ENCODE data around the gene SGMS1. TPM values are rescaled to one million over a fixed set of nuclear protein-coding genes. Genes with fewer than 3 reads are reported as not detected.

SGMS1 gene
- total and polyA plus RNA-seq, 2 donors (not counting 3 experiments of a cell fraction or from before 2014, with no cell fraction given) = 9.7 to 23.7 TPM

DNA sequence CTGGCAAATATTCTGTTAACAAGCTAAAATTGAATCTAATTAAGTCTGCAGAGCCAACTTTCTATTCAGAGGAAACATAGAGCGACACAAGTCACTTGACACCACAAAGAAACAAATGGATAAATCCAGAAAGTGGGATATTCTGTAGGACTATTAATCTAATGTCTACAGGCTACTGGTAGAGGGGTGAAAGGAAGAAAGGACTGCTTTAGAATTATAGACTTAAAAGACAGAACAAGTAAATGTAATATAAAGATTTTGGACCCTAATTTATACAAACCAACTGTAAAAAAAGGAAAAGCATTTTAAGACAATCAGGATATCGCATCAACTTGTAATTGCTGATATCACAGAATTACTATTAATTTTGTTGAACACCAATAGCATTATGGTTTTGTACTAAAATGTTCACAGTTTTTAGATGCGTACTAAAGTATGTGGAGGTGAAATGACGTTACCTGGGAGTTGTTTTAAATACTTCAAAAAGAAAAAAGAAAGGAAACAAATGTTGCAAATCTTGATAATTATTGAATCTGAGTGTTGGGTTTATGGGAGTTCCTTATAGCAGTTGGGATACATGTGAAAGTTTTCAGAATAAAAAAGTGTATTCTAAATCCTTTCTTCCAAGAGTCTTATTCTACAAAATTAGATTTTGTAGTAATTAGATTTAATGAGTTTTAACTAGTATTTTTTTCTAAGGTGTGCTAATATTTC lies 298.9 kb downstream of the SGMS1 start:
- Histone ChIP-seq H3K36me3 (ENCODE audit: control insufficient read depth in 2 of 2, extremely low read depth in 1 of 2, insufficient read depth in 2 of 2, low read length in 2 of 2) (no peaks in the 10 kb centered on the region), H3K79me2 (ENCODE audit: control insufficient read depth, insufficient read depth, low read length) (no peaks in the 10 kb centered on the region), H3K4me1 (ENCODE audit: control insufficient read depth, extremely low read depth, insufficient read depth, low read length) (peaks cover 24% of the 10 kb centered on the region), H3K27me3 (ENCODE audit: control insufficient read depth in 2 of 2, insufficient read depth in 2 of 2, low read length in 2 of 2) (no peaks in the 10 kb centered on the region), H3K27ac (ENCODE audit: insufficient read depth, low read depth, low read length) (no peak overlapping the region), H3K9me3 (replicated peaks; ENCODE audit: control insufficient read depth, insufficient read depth, low read length) (no peaks in the 10 kb centered on the region), H3K9me1 (replicated peaks; ENCODE audit: control insufficient read depth, extremely low read depth, insufficient read depth, low read length) (no peaks in the 10 kb centered on the region), H4K20me1 (replicated peaks; ENCODE audit: control insufficient read depth, extremely low read depth, insufficient read depth, low read length) (no peaks in the 10 kb centered on the region), H2AFZ (ENCODE audit: low read depth, low read length) (no peak overlapping the region), H3K4me3 (replicated peaks in 1 of 3; ENCODE audit: insufficient read depth in 1 of 3, low read depth in 1 of 3, low read length in 3 of 3) (no peak overlapping the region), H3K9ac (replicated peaks; ENCODE audit: extremely low read depth, insufficient read depth, low read length) (no peak overlapping the region), H3K4me2 (ENCODE audit: insufficient read depth, low read length) (no peak overlapping the region)
- ChIA-PET POLR2A (no interaction called here), CTCF (interaction anchor here (1.3 to 2.3 kb wide), 5 partner anchors 7 to 300 kb away, joined by 4 to 17 read pairs (median 10); no protein-coding TSS in a partner anchor)
- dilution Hi-C loops (cut with MboI; ENCODE audit: extremely low pct_ligation_motif_present, low sequenced_read_pairs) (no loop called here), intact Hi-C loops (cut with micrococcal nuclease) (no loop called here)
- FAIRE-seq = no peak
- no TSS peak for BruUV-seq (replicated peaks)
- TF ChIP-seq EZH2 (IDR thresholded peaks at IDR 0.05; ENCODE audit: borderline replicate concordance, low read depth, low read length, severe bottlenecking) = no peak
- no peak for TF ChIP-seq POLR2A (IDR thresholded peaks at IDR 0.05; ENCODE audit: low read depth, low read length)
- TF ChIP-seq, protein P1, sequence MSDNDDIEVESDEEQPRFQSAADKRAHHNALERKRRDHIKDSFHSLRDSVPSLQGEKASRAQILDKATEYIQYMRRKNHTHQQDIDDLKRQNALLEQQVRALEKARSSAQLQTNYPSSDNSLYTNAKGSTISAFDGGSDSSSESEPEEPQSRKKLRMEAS (IDR thresholded peaks at IDR 0.05; ENCODE audit: insufficient read depth, insufficient read length) = no peak
- TF ChIP-seq MYC (IDR thresholded peaks at IDR 0.05; ENCODE audit: low read depth, low read length) = no peak
- TF ChIP-seq, protein P2, sequence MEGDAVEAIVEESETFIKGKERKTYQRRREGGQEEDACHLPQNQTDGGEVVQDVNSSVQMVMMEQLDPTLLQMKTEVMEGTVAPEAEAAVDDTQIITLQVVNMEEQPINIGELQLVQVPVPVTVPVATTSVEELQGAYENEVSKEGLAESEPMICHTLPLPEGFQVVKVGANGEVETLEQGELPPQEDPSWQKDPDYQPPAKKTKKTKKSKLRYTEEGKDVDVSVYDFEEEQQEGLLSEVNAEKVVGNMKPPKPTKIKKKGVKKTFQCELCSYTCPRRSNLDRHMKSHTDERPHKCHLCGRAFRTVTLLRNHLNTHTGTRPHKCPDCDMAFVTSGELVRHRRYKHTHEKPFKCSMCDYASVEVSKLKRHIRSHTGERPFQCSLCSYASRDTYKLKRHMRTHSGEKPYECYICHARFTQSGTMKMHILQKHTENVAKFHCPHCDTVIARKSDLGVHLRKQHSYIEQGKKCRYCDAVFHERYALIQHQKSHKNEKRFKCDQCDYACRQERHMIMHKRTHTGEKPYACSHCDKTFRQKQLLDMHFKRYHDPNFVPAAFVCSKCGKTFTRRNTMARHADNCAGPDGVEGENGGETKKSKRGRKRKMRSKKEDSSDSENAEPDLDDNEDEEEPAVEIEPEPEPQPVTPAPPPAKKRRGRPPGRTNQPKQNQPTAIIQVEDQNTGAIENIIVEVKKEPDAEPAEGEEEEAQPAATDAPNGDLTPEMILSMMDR (IDR thresholded peaks at IDR 0.05; ENCODE audit: extremely low read depth in 1 of 2, insufficient read depth in 1 of 2, low read depth in 1 of 2, low read length in 2 of 2) = no peak
- no peak for TF ChIP-seq GATA2 (IDR thresholded peaks at IDR 0.05; ENCODE audit: insufficient read depth, insufficient read length, low read depth, low read length)
- no peak for TF ChIP-seq FOS (IDR thresholded peaks at IDR 0.05; ENCODE audit: borderline replicate concordance, insufficient read depth, low read length)
- no peak for TF ChIP-seq POLR2AphosphoS5 (IDR thresholded peaks at IDR 0.05; ENCODE audit: insufficient read depth, low read depth, low read length)
- TF ChIP-seq JUN (IDR thresholded peaks at IDR 0.05; ENCODE audit: borderline replicate concordance, insufficient read depth, insufficient read length, low read depth) = no peak
- DNase-seq (ENCODE audit: low read depth, low spot score) = no peak

Data from endothelial cell of umbilical vein (primary cell).